ENCODE measurements around the gene CALML3.

CALML3 gene

GRCh38 chr10:5506751-5507648 lies 17.8 kb upstream of the CALML3 start:
- no peak for DNase-seq (ENCODE audit: low read depth)

GRCh38 chr10:5507649-5508131 lies 17.1 kb upstream of the CALML3 start:
- no peak for DNase-seq (ENCODE audit: low read depth)

- no peak for DNase-seq (ENCODE audit: low read depth)
Observed at GRCh38 chr10:5508161-5508604, 16.6 kb upstream of the CALML3 start.

- DNase-seq (ENCODE audit: low read depth) = no peak
Observed at GRCh38 chr10:5508786-5509185, 16.0 kb upstream of the CALML3 start.

GRCh38 chr10:5509236-5509635 lies 15.5 kb upstream of the CALML3 start:
- DNase-seq (ENCODE audit: low read depth) = no peak

GRCh38 chr10:5509691-5510090 lies 15.1 kb upstream of the CALML3 start:
- DNase-seq (ENCODE audit: low read depth) = no peak

- DNase-seq (ENCODE audit: low read depth) = no peak
Observed at GRCh38 chr10:5510281-5511072, 14.3 kb upstream of the CALML3 start.

GRCh38 chr10:5511231-5511884 lies 13.4 kb upstream of the CALML3 start:
- DNase-seq (ENCODE audit: low read depth) = no peak

- no peak for DNase-seq (ENCODE audit: low read depth)
Observed at GRCh38 chr10:5511885-5512280, 12.9 kb upstream of the CALML3 start.

- DNase-seq (ENCODE audit: low read depth) = no peak
Observed at GRCh38 chr10:5512331-5512730, 12.4 kb upstream of the CALML3 start.

- DNase-seq (ENCODE audit: low read depth) = peak; percentile 7
Observed at GRCh38 chr10:5512881-5513612, 11.7 kb upstream of the CALML3 start.

- DNase-seq (ENCODE audit: low read depth) = no peak
Observed at GRCh38 chr10:5514226-5514850, 10.4 kb upstream of the CALML3 start.

GRCh38 chr10:5515948-5516761 lies 8.6 kb upstream of the CALML3 start:
- DNase-seq (ENCODE audit: low read depth) = no peak

GRCh38 chr10:5517546-5517945 lies 7.2 kb upstream of the CALML3 start:
- DNase-seq (ENCODE audit: low read depth) = no peak

- DNase-seq (ENCODE audit: low read depth) = no peak
Observed at GRCh38 chr10:5518143-5518542, 6.6 kb upstream of the CALML3 start.

- DNase-seq (ENCODE audit: low read depth) = no peak
Observed at GRCh38 chr10:5519054-5519453, 5.7 kb upstream of the CALML3 start.

GRCh38 chr10:5522913-5523560 lies 1.7 kb upstream of the CALML3 start:
- no peak for DNase-seq (ENCODE audit: low read depth)

GRCh38 chr10:5523796-5524574 lies 776 bp upstream of the CALML3 start:
- DNase-seq (ENCODE audit: low read depth) = no peak
